ENCODE measurements around the gene PTPRR. TPM values are rescaled to one million over a fixed set of nuclear protein-coding genes. Genes with fewer than 3 reads are reported as not detected.
A peak's percentile ranks its signal among the peaks of the same experiment; 100 is the strongest.

The PTPRR gene
- total and polyA plus RNA-seq, 7 donors: 0.99 to 38.6 (median 4.2) TPM

DNA sequence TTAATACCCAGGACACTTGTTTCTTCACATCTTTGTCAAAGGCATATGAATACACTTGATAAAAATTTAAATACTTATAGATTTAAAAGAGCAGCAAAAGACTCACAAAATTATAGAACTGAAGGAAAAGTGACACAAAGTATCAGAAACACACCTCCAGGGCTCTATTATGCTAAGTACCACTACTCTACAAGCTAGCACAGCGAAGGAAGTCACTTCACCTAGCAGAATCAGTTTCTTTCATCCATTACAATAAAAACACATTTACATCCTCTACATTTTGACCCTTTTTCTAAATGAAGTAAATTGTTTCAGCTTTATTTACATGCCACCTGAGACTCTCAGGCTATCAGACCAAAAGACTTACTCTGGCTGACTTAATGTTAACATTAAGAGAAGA, 256.7 kb downstream of the PTPRR start:
- WGBS, 2 donors: 92% methylated on average over 1 of the region's 1 CpG
- Histone ChIP-seq H3K4me3 (no peak overlapping the region), H3K36me3 (no peaks in the 10 kb centered on the region), H3K4me1 (no peaks in the 10 kb centered on the region), H3K27me3 (no peaks in the 10 kb centered on the region), H3K9me3 (no peaks in the 10 kb centered on the region), H3K27ac (no peak overlapping the region)
- intact Hi-C loops (cut with DNase I): no loop called here
- TF ChIP-seq CTCF (IDR thresholded peaks at IDR 0.05) (no peak), EP300 (IDR thresholded peaks at IDR 0.05) (no peak), POLR2A (IDR thresholded peaks at IDR 0.05) (no peak), POLR2AphosphoS5 (IDR thresholded peaks at IDR 0.05) (no peak)
- DNase-seq: no peak

DNA sequence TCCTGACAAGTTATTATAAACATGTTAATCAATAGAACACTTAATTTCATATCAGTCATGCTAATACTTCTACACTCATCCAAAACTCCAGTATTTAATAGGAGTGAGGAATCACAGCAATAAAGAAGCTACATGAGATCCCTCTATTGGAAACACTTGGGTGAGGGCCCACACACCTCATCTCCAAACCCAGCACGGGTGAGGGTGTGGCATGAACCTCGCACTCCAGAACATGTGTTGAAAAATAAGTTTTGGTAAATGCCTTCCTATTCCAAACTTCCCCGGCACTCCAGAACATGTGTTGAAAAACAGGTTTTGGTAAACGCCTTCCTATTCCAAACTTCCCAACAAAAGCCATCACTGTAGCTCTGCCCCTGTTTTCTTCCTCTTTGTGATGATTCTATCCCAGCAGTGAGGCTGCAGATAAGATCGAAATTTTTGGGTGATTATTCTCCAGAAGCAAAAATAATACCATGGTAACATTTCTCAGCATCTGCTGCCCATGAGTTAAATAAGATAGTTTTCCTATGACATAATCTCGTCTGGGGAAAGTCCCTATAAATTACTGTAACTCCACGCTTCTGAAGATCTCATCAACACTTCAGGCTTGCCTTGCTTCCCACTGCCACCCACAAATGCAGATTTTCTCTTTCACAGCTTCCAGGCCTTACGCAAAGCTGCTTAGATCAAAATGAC, 258.9 kb downstream of the PTPRR start:
- 73 to 77% methylated on average over 8 of the region's 8 CpGs for WGBS, 2 donors
- Histone ChIP-seq H3K4me1 (no peaks in the 10 kb centered on the region), H3K36me3 (no peaks in the 10 kb centered on the region), H3K4me3 (no peak overlapping the region), H3K27ac (no peak overlapping the region), H3K9me3 (no peaks in the 10 kb centered on the region), H3K27me3 (no peaks in the 10 kb centered on the region)
- TF ChIP-seq POLR2AphosphoS5 (IDR thresholded peaks at IDR 0.05): no peak
- TF ChIP-seq EP300 (IDR thresholded peaks at IDR 0.05): no peak
- no peak for TF ChIP-seq POLR2A (IDR thresholded peaks at IDR 0.05)
- no peak for TF ChIP-seq CTCF (IDR thresholded peaks at IDR 0.05)
- no peak for DNase-seq
- intact Hi-C loops (cut with DNase I): no loop called here

GRCh38 chr12:70660620-70661219, 259.8 kb downstream of the PTPRR start:
- Histone ChIP-seq H3K36me3 (no peaks in the 10 kb centered on the region), H3K27ac (no peak overlapping the region), H3K4me3 (no peak overlapping the region), H3K9me3 (no peaks in the 10 kb centered on the region), H3K27me3 (no peaks in the 10 kb centered on the region), H3K4me1 (no peaks in the 10 kb centered on the region)
- intact Hi-C loops (cut with DNase I): no loop called here
- no peak for DNase-seq
- TF ChIP-seq CTCF (IDR thresholded peaks at IDR 0.05) (no peak), POLR2AphosphoS5 (IDR thresholded peaks at IDR 0.05) (peak in 1 of 4 donors; percentile 54)
- 80 to 83% methylated on average over 5 of the region's 5 CpGs for WGBS, 2 donors

- DNase-seq: no peak
- intact Hi-C loops (cut with DNase I): no loop called here
- no peak overlapping the region for H3K4me3 ChIP-seq
- TF ChIP-seq POLR2AphosphoS5 (IDR thresholded peaks at IDR 0.05) (no peak), CTCF (IDR thresholded peaks at IDR 0.05) (no peak), POLR2A (IDR thresholded peaks at IDR 0.05) (no peak), EP300 (IDR thresholded peaks at IDR 0.05) (no peak)
- no peaks in the 10 kb centered on the region for H3K4me1 ChIP-seq
- WGBS, 2 donors: 95 to 98% methylated on average over 5 of the region's 5 CpGs
- H3K27me3 ChIP-seq: no peaks in the 10 kb centered on the region
- H3K27ac ChIP-seq: no peak overlapping the region
- H3K36me3 ChIP-seq: no peaks in the 10 kb centered on the region
- H3K9me3 ChIP-seq: no peaks in the 10 kb centered on the region
These were observed 260.4 kb downstream of the PTPRR start for GRCh38 chr12:70660002-70660604.
